IMR-90 (cell line): Measurements from ENCODE around the gene NDOR1. TPM values are rescaled to one million over a fixed set of nuclear protein-coding genes. Genes with fewer than 3 reads are reported as not detected.

Experiments used
- ATAC-seq: fragments of 200-7000 bp; cut with Tn5 transposase; 2 replicates; pipeline ENCODE4 v1.9.1; 2020; ENCODE audit warnings: low read depth, mild to moderate bottlenecking, moderate library complexity
- BruUV-seq: library from RNA; stranded (reverse); fragments of 400-500 nt; replicated peaks from 2 replicates; lab custom pipeline; 2021; lab: Mats Ljungman, UMichigan
- CTCF ChIA-PET: fragments of 300-600 bp; formaldehyde crosslinking; extraction: SDS; loops from one replicate; lab custom pipeline; 2021; ENCODE audit warnings: antibody characterized with exemption; lab: Yijun Ruan, JAX
- POLR2A ChIA-PET: fragments of 300-600 bp; sonication (Branson Sonifier 250); formaldehyde crosslinking; loops from one replicate; lab custom pipeline; 2022; ENCODE audit warnings: antibody characterized with exemption; ENCODE audit not compliant: unreplicated experiment; lab: Charles Lee
- DNase-seq: peaks from one replicate; pipeline ENCODE4 v3.0.0; 2013
- H2AFZ ChIP-seq: replicated peaks from 2 replicates; pipeline ENCODE3; 2013; ENCODE audit warnings: low read length, mild to moderate bottlenecking; ENCODE audit not compliant: poor library complexity
- H2AK5ac ChIP-seq: 2 replicates; pipeline ENCODE4 v1.6.1; 2013; ENCODE audit warnings: low read depth, low read length, inconsistent platforms
- H2AK9ac ChIP-seq: replicated peaks from 2 replicates; pipeline ENCODE3; 2013; ENCODE audit warnings: mild to moderate bottlenecking, low read depth, low read length, moderate library complexity; ENCODE audit not compliant: poor library complexity
- H2BK120ac ChIP-seq: 2 replicates; pipeline ENCODE4 v1.6.1; 2013; ENCODE audit warnings: low read depth, low read length, inconsistent platforms
- H2BK15ac ChIP-seq: 3 replicates; pipeline ENCODE4 v1.6.1; 2013; ENCODE audit warnings: low read depth, low read length, inconsistent platforms
- H2BK20ac ChIP-seq: 2 replicates; pipeline ENCODE4 v1.6.1; 2013; ENCODE audit warnings: low read depth, mild to moderate bottlenecking, inconsistent platforms, low read length, moderate library complexity
- H2BK5ac ChIP-seq: 2 replicates; pipeline ENCODE4 v1.6.1; 2013; ENCODE audit warnings: mild to moderate bottlenecking, low read depth, low read length, inconsistent platforms; ENCODE audit not compliant: poor library complexity, severe bottlenecking
- H3K14ac ChIP-seq: replicated peaks from 2 replicates; pipeline ENCODE4 v1.6.1; 2013; ENCODE audit warnings: low read depth, low read length, inconsistent platforms
- H3K18ac ChIP-seq: 2 replicates; pipeline ENCODE4 v1.6.1; 2013; ENCODE audit warnings: low read depth, low read length, control low read depth
- H3K23ac ChIP-seq: 2 replicates; pipeline ENCODE4 v1.6.1; 2013; ENCODE audit warnings: low read depth, low read length, inconsistent platforms
- H3K27ac ChIP-seq: 2 replicates; pipeline ENCODE4 v1.5.1; 2013; ENCODE audit warnings: mild to moderate bottlenecking, control low read depth, low read length; ENCODE audit not compliant: insufficient read depth
- H3K27me3 ChIP-seq: 2 replicates; pipeline ENCODE4 v1.6.1; 2013; ENCODE audit warnings: low read length; ENCODE audit not compliant: control insufficient read depth, insufficient read depth
- H3K36me3 ChIP-seq: 2 replicates; pipeline ENCODE4 v1.6.1; 2013; ENCODE audit warnings: low read length, mixed read lengths; ENCODE audit not compliant: control insufficient read depth, insufficient read depth
- H3K4ac ChIP-seq: 2 replicates; pipeline ENCODE4 v1.6.1; 2013; ENCODE audit warnings: low read depth, low read length, inconsistent platforms
- H3K4me1 ChIP-seq: 2 replicates; pipeline ENCODE4 v1.6.1; 2013; ENCODE audit warnings: low read length, mixed read lengths; ENCODE audit not compliant: control insufficient read depth, insufficient read depth
- H3K4me2 ChIP-seq: 2 replicates; pipeline ENCODE4 v1.6.1; 2013; ENCODE audit warnings: low read depth, mild to moderate bottlenecking, control low read depth, low read length, moderate library complexity
- H3K4me3 ChIP-seq: 2 replicates; pipeline ENCODE4 v1.5.1; 2013; ENCODE audit warnings: low read depth, mild to moderate bottlenecking, control low read depth, low read length, moderate library complexity; ENCODE audit not compliant: insufficient read depth
- H3K56ac ChIP-seq: 2 replicates; pipeline ENCODE4 v1.6.1; 2013; ENCODE audit warnings: low read length, inconsistent platforms; ENCODE audit not compliant: insufficient read depth; ENCODE audit errors: extremely low read depth
- H3K79me1 ChIP-seq, 2 experiments: 2 replicates each; pipeline ENCODE4 v1.6.1; 2013; ENCODE audit warnings: low read length in 2 of 2, inconsistent platforms in 1 of 2, low read depth in 1 of 2
- H3K9ac ChIP-seq: 2 replicates; pipeline ENCODE4 v1.6.1; 2013; ENCODE audit warnings: low read depth, low read length, control low read depth
- H3K9me1 ChIP-seq: 2 replicates; pipeline ENCODE4 v1.6.1; 2013; ENCODE audit warnings: low read length, inconsistent platforms; ENCODE audit not compliant: insufficient read depth
- H3K9me3 ChIP-seq: 2 replicates; pipeline ENCODE4 v1.6.1; 2013; ENCODE audit warnings: low read length; ENCODE audit not compliant: control insufficient read depth, insufficient read depth
- H4K20me1 ChIP-seq: 2 replicates; pipeline ENCODE4 v1.6.1; 2013; ENCODE audit warnings: low read length, inconsistent platforms; ENCODE audit not compliant: insufficient read depth
- H4K5ac ChIP-seq: 2 replicates; pipeline ENCODE4 v1.6.1; 2013; ENCODE audit warnings: mild to moderate bottlenecking, low read depth, low read length, control low read depth
- H4K8ac ChIP-seq, 2 experiments: 2 replicates each; pipeline ENCODE4 v1.6.1; 2013; ENCODE audit warnings: low read depth in 2 of 2, low read length in 2 of 2, control low read depth in 1 of 2, inconsistent platforms in 1 of 2
- H4K91ac ChIP-seq: 2 replicates; pipeline ENCODE4 v1.6.1; 2013; ENCODE audit warnings: low read depth, low read length, inconsistent platforms; ENCODE audit not compliant: insufficient read depth
- BHLHE40 ChIP-seq: fragments of 150-350 bp; IDR thresholded peaks from 2 replicates; pipeline ENCODE4 v1.6.1; 2016; ENCODE audit warnings: mild to moderate bottlenecking, low read depth, low read length
- CHD1 ChIP-seq: IDR thresholded peaks from 2 replicates; pipeline ENCODE4 v1.6.1; 2012; ENCODE audit warnings: low read depth, low read length, improper control_type of control experiment
- MAFK ChIP-seq: IDR thresholded peaks from 2 replicates; pipeline ENCODE4 v1.6.1; 2012; ENCODE audit warnings: low read depth, low read length, improper control_type of control experiment
- NFE2L2 ChIP-seq: fragments of 150-350 bp; IDR thresholded peaks from 2 replicates; pipeline ENCODE4 v1.6.1; 2016; ENCODE audit warnings: low read depth, mild to moderate bottlenecking, low read length
- WGBS, 2 experiments: methylation state at CpG; one replicate each; pipeline versions ENCODE4 v1.1.5 to v1.1.7; 2013; ENCODE audit warnings: missing lambda C conversion rate in 2 of 2; ENCODE audit not compliant: insufficient read length in 1 of 2; ENCODE audit errors: extremely low coverage in 2 of 2; 5-methylcytosine and 5-hydroxymethylcytosine counted together
- dilution Hi-C: fragments of 300-500 bp; cut with HindIII; formaldehyde crosslinking; loops from one replicate; pipeline ENCODE4 v1.14.3; 2018; ENCODE audit warnings: low sequenced_read_pairs; ENCODE audit not compliant: unreplicated experiment
- in situ Hi-C: fragments of 300-500 bp; cut with MboI; formaldehyde crosslinking; loops from 3 replicates; pipeline ENCODE4 v1.14.3; 2019; ENCODE audit warnings: low sequenced_read_pairs, inconsistent platforms, mixed read lengths
- intact Hi-C: fragments of 100-400 bp; cut with micrococcal nuclease; formaldehyde crosslinking; loops from 2 replicates; pipeline ENCODE4 v1.10.0; 2022
- polyA plus RNA-seq, 3 experiments: library from polyadenylated mRNA; depleted of rRNA; stranded (reverse); fragments of >200 nt; gene quantifications; 2 replicates each; pipeline ENCODE4 v1.2.3, GENCODE V29; 2012; ENCODE audit warnings: low replicate concordance in 1 of 3
- total RNA-seq: library from RNA; depleted of rRNA; stranded (reverse); fragments of >200 nt; gene quantifications from 2 replicates; pipeline ENCODE4 v1.2.3, GENCODE V29; 2012

Gene NDOR1
- total and polyA plus RNA-seq, 2 of the 4 experiments (the other 2 are of a cell fraction), result 0.90 to 10.6 TPM

GRCh38 chr9:137211532-137211931 is 6.0 kb downstream of the NDOR1 start:
- Histone ChIP-seq H2AFZ (no peak overlapping the region), H4K5ac (no peak overlapping the region), H3K4me1 (peaks cover 2% of the 10 kb centered on the region; the same call in 1 of the 2 replicates), H3K9me1 (no peaks in the 10 kb centered on the region), H2AK9ac (no peak overlapping the region), H3K27me3 (no peaks in the 10 kb centered on the region), H2BK15ac (no peak overlapping the region), H3K14ac (no peak overlapping the region), H3K4me2 (no peak overlapping the region), H3K56ac (no peak overlapping the region), H3K9ac (no peak overlapping the region), H2BK20ac (no peak overlapping the region), H2AK5ac (no peak overlapping the region), H3K79me1 (peaks cover 14% of the 10 kb centered on the region in 2 experiments), H2BK5ac (no peak overlapping the region), H4K8ac (no peak overlapping the region), H3K4ac (no peak overlapping the region), H3K27ac (no peak overlapping the region), H4K20me1 (no peaks in the 10 kb centered on the region), H3K23ac (no peak overlapping the region), H2BK120ac (no peak overlapping the region), H3K9me3 (no peaks in the 10 kb centered on the region), H3K4me3 (no peak overlapping the region), H3K36me3 (peaks cover 22% of the 10 kb centered on the region), H4K91ac (no peak overlapping the region), H3K18ac (no peak overlapping the region)
- no peak for DNase-seq
- BruUV-seq, result no TSS peak
- TF ChIP-seq NFE2L2, result no peak
- TF ChIP-seq MAFK, result no peak
- TF ChIP-seq CHD1, result no peak
- TF ChIP-seq BHLHE40, result no peak
- 89% methylated on average over 9 of the region's 13 CpGs; no CpG with 5 or more reads in 1 of the 2 experiments for WGBS, 2 experiments
- no peak for ATAC-seq
- intact Hi-C loops, result no loop called here
- dilution Hi-C loops, result no loop called here
- ChIA-PET CTCF (no interaction called here), POLR2A (no interaction called here)
- in situ Hi-C loops, result no loop called here
